ENCODE measurements around the gene ZNF469. TPM values are rescaled to one million over a fixed set of nuclear protein-coding genes. Genes with fewer than 3 reads are reported as not detected.

Gene ZNF469
- total and polyA plus RNA-seq, 9 of the 15 experiments (the other 6 are each of a cell fraction or from before 2014, with no cell fraction given), result 0.01 to 0.04 TPM; not detected in 7

DNA sequence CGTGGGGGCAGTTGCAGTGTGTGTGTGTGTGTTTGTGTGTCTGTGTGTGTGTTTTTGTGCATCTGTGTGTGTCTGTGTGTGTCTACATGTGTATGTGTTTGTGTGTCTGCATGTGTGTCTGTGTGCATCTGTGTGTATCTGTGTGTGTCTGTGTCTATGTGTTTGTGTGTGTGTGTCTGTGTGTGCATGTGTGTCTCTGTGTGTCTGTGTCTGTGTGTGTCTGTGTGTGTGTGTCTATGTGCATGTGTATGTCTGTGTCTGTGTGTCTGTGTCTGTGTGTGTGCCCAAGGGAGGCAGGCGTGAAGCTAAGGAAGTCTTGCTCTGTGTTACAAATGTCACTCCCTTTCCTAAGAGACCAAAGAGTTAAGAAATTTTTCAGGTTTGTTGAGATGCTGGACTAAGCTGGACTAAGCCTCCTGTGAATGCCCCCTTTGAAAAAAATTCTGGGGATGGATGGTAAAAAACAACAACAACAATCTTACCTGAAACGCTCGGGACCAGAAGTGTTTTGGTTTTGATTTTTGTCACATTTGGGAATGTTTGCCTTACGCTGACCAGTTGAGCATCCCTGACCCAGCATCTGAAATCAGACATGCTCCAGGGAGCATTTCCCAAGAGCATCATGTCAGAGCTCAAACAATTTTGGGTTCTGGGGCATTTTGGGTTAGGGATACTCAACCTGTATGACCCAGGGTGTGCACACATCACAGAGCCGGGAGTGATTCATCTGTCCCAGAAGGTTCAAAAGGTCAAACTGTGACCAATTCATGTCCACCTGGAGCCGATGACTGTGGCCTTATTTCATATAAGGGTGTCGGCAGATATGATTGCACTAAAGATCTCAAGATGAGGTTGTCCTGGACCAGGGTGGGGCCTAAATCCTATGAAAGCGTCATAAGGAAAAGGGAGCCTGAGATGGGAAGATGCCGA, 48.6 kb upstream of the ZNF469 start (continued):
- TF ChIP-seq NR2C1 (IDR thresholded peaks at IDR 0.05), result no peak
- TF ChIP-seq NR2C1 (tag; IDR thresholded peaks at IDR 0.05), result peak; percentile 30; the same call in 1 of the 2 replicates
- no peak for TF ChIP-seq GATAD2B (IDR thresholded peaks at IDR 0.05; ENCODE audit: borderline replicate concordance)
- peak; percentile 94; the same call in 1 of the 2 replicates for TF ChIP-seq YBX1 (IDR thresholded peaks at IDR 0.05)
- 0 out of 2 replicates have a peak, but pooled peaks have one; percentile 58 for TF ChIP-seq ARID2 (IDR thresholded peaks at IDR 0.05)
- no peak for TF ChIP-seq XRCC5 (IDR thresholded peaks at IDR 0.05; ENCODE audit: low read depth, low read length)
- TF ChIP-seq, protein P1, sequence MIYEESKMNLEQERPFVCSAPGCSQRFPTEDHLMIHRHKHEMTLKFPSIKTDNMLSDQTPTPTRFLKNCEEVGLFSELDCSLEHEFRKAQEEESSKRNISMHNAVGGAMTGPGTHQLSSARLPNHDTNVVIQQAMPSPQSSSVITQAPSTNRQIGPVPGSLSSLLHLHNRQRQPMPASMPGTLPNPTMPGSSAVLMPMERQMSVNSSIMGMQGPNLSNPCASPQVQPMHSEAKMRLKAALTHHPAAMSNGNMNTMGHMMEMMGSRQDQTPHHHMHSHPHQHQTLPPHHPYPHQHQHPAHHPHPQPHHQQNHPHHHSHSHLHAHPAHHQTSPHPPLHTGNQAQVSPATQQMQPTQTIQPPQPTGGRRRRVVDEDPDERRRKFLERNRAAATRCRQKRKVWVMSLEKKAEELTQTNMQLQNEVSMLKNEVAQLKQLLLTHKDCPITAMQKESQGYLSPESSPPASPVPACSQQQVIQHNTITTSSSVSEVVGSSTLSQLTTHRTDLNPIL (CRISPR knock-in tag; IDR thresholded peaks at IDR 0.05), result no peak
- TF ChIP-seq ZFP36 (IDR thresholded peaks at IDR 0.05; ENCODE audit: low read depth, low read length, partially characterized antibody), result no peak
- no peak for TF ChIP-seq HMGN3 (IDR thresholded peaks at IDR 0.05; ENCODE audit: borderline replicate concordance, extremely low read depth, insufficient read length, low read depth, low read length)
- TF ChIP-seq SNIP1 (IDR thresholded peaks at IDR 0.05; ENCODE audit: low read depth), result 0 out of 2 replicates have a peak, but pooled peaks have one; percentile 47
- peak; percentile 49; the same call in 1 of the 2 replicates for TF ChIP-seq SMARCE1 (IDR thresholded peaks at IDR 0.05)
- TF ChIP-seq CBX2 (IDR thresholded peaks at IDR 0.05; ENCODE audit: insufficient read depth, low read length, poor library complexity, severe bottlenecking), result no peak
- TF ChIP-seq CC2D1A (IDR thresholded peaks at IDR 0.05), result peak; percentile 49; the same call in 1 of the 2 replicates
- no peak for TF ChIP-seq ZNF830 (CRISPR knock-in tag; IDR thresholded peaks at IDR 0.05)
- no peak for TF ChIP-seq RBBP5 (IDR thresholded peaks at IDR 0.05; ENCODE audit: borderline replicate concordance, insufficient read depth, low read length, poor library complexity, severe bottlenecking)
- TF ChIP-seq CTBP1 (IDR thresholded peaks at IDR 0.05; ENCODE audit: borderline replicate concordance), result no peak
- TF ChIP-seq, protein P2, sequence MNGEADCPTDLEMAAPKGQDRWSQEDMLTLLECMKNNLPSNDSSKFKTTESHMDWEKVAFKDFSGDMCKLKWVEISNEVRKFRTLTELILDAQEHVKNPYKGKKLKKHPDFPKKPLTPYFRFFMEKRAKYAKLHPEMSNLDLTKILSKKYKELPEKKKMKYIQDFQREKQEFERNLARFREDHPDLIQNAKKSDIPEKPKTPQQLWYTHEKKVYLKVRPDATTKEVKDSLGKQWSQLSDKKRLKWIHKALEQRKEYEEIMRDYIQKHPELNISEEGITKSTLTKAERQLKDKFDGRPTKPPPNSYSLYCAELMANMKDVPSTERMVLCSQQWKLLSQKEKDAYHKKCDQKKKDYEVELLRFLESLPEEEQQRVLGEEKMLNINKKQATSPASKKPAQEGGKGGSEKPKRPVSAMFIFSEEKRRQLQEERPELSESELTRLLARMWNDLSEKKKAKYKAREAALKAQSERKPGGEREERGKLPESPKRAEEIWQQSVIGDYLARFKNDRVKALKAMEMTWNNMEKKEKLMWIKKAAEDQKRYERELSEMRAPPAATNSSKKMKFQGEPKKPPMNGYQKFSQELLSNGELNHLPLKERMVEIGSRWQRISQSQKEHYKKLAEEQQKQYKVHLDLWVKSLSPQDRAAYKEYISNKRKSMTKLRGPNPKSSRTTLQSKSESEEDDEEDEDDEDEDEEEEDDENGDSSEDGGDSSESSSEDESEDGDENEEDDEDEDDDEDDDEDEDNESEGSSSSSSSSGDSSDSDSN (IDR thresholded peaks at IDR 0.05; ENCODE audit: borderline replicate concordance in 1 of 2, low read depth in 2 of 2, low read length in 2 of 2), result no peak
- TF ChIP-seq TEAD2 (tag; IDR thresholded peaks at IDR 0.05), result no peak
- TF ChIP-seq, protein P3, sequence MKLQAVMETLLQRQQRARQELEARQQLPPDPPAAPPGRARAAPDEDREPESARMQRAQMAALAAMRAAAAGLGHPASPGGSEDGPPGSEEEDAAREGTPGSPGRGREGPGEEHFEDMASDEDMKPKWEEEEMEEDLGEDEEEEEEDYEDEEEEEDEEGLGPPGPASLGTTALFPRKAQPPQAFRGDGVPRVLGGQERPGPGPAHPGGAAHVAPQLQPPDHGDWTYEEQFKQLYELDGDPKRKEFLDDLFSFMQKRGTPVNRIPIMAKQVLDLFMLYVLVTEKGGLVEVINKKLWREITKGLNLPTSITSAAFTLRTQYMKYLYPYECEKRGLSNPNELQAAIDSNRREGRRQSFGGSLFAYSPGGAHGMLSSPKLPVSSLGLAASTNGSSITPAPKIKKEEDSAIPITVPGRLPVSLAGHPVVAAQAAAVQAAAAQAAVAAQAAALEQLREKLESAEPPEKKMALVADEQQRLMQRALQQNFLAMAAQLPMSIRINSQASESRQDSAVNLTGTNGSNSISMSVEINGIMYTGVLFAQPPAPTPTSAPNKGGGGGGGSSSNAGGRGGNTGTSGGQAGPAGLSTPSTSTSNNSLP (IDR thresholded peaks at IDR 0.05; ENCODE audit: borderline replicate concordance, low read depth, low read length), result no peak
- TF ChIP-seq, protein P4, sequence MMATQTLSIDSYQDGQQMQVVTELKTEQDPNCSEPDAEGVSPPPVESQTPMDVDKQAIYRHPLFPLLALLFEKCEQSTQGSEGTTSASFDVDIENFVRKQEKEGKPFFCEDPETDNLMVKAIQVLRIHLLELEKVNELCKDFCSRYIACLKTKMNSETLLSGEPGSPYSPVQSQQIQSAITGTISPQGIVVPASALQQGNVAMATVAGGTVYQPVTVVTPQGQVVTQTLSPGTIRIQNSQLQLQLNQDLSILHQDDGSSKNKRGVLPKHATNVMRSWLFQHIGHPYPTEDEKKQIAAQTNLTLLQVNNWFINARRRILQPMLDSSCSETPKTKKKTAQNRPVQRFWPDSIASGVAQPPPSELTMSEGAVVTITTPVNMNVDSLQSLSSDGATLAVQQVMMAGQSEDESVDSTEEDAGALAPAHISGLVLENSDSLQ (IDR thresholded peaks at IDR 0.05), result no peak
- TF ChIP-seq MXI1 (IDR thresholded peaks at IDR 0.05; ENCODE audit: low read depth, low read length), result no peak
- no peak for TF ChIP-seq ZKSCAN8 (CRISPR knock-in tag; IDR thresholded peaks at IDR 0.05)

Measured in K562 (cell line).